Mesenteric fat pad (tissue), 1 donor: ENCODE results near the gene CD8A. TPM values are rescaled to one million over a fixed set of nuclear protein-coding genes. Genes with fewer than 3 reads are reported as not detected.
"Not testable (repeated sequence)": the region's sequence is repeated elsewhere in the genome, so short reads cannot be mapped to it uniquely, and the experiment has no call there.

ENCODE experiments used
- DNase-seq: peaks from one replicate; pipeline ENCODE4 v3.0.0-alpha.2; 2020; ENCODE audit warnings: low spot score
- long read RNA-seq: library from polyadenylated mRNA; unstranded; transcript quantifications from one replicate; pipeline ENCODE4 v2.0.0, GENCODE V29; 2020
- total RNA-seq: library from RNA; stranded (reverse); fragmentation: NEBNext Ultra II Directional; extraction: Animal tissue kit (Norgen Biotek cat#: 25700); gene quantifications from one replicate; pipeline ENCODE4 v1.2.1, GENCODE V29; 2021
- donor health status: DM: yes; HTN: yes; CAD: no.

Gene CD8A
- total RNA-seq, result 2.8 TPM
- long read RNA-seq, partial matches to known transcripts, result 1 of 4 reads
- long read RNA-seq, other reads (novel, unspliced or antisense), result 0 of 4 reads

GRCh38 chr2:86790676-86791572, at the start of gene CD8A:
TSS of gene CD8A (minus strand) at chr2:86790913. CDS start at chr2:86790825, 88 bp downstream.
- DNase-seq, result no peak

GRCh38 chr2:86839871-86840548, 49.3 kb upstream of the CD8A start:
- not testable (repeated sequence) for DNase-seq

DNA sequence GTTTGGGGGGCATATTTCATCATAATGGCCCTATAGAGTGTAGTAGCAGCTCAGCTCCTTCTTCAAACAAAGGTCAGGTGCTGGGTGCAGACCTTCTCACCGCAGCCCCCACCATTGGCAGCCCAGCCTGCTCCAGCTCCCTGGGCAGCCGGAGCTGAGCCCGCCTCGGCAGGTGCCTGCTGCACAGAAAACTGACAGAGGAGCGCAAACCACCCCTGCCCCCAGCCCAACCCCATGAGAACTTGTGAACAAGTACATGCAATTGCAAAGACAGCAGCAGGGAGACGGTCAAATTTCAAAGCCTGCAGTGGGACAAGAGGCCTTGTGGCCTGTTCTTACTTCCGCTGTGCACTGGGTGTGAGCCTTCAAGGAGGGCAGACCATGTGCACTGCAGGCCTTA, 48.7 kb upstream of the CD8A start:
- DNase-seq, result not testable (repeated sequence)

GRCh38 chr2:86837714-86838113, 47.0 kb upstream of the CD8A start:
- not testable (repeated sequence) for DNase-seq

DNA sequence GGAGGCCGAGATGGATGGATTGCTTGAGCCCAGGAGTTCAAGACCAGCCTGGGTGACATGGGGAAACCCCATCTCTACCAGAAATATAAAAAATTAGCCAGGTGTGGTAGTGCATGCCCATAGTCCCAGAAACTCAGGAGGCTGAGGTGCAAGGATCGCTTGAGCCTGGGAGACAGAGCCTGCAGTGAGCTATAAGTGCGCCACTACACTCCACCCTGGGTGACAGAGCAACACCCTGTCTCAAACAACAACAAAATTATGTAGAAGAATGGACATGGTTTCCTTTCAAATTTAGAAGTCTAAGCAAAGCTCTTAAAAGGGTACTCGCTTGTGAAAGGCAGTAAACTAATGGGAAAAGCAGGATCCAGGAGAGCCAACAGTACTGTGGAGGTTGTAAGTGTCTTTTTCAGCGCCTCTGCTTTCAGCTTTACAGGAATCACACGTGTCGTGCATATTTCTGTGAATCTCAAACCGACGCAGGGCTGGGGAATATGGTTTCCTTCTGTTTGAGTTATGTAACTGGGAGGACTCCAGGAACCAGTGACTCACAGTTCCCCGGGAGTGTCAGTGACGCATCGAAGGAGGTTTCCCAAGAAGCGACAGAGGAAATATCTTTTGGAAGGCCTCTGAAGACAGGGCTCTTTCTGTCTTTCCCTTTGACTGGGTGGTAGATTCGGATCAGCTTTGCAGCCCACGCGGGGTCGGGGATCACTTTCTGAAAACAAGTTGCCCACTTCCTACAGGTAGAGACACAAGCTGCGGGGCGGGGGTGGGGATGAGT, 46.4 kb upstream of the CD8A start:
- DNase-seq, result not testable (repeated sequence)

- DNase-seq, result not testable (repeated sequence)
Observed at GRCh38 chr2:86835548-86835889, 44.8 kb upstream of the CD8A start.

DNA sequence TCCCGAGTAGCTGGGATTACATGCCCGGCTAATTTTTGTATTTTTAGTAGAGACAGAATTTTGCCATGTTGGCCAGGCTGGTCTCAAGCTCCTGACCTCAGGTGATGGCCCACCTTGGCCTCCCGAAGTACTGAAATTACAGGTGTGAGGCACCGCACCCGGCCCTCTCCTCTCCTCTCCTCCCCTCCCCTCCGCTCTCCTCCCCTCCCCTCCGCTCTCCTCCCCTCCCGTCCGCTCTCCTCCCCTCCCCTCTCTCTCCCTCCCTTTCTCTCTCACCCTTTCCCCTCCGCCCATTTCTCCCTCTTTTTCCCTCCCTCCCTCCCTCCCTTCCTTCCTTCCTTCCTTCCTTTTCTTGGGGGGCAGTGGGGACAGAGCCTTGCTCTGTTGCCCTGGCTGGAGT, 42.6 kb upstream of the CD8A start:
- DNase-seq, result no peak

GRCh38 chr2:86832334-86833096, 41.8 kb upstream of the CD8A start:
- DNase-seq, result no peak

DNA sequence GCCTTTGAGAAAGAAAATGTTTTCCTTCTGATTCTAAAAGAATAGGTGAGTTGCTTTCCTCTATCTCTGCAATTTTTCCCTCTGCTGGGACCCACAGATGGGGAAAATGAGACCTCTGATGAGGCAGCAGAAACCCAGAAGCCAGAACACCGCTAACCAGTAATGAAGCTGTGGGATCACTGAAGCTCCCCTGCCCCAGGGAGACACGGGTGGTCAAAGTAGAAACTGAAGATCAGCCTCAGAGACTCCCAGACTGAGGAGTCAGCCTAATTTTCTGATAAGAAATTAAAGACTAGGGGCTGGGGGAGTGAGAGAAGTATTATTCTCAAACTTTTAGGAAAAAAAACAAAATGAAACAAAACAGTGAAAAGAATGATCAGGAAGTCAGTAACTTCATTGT, 40.8 kb upstream of the CD8A start:
- no peak for DNase-seq

GRCh38 chr2:86826951-86827350, 36.2 kb upstream of the CD8A start:
- DNase-seq, result no peak

DNA sequence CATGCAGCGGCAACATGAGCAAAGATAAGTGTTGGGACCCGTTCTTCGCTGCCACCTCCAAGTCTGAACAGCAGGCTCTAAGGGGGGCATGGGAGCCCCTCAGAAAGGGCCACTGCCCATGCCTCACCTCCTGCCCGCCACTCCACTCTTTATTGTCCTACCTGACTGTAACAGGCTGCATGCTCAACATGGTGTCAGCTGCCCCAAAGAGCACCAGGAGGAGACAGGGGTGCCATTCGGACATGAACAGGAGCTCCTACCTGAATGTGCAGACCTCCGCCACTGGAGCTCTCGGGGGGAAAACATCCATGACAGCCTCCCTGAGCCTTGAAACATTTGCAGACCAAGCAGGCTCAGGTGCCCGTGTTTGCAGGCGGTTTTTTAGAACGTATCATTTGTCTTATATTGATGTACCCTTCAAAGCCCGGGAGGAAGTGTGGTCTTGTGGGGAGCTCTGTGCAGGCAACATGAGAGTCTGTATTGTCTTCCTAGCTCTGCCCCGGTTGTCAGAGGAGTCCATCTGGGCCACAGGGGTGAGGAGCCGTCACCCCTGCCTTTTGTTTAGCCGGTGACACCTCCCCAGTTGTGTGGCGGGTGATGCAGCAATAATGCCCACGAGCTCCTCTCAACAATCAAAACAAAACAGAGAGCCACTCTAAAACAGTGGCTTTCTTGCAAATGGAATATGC, 35.1 kb upstream of the CD8A start:
- DNase-seq, result no peak

- DNase-seq, result no peak
Observed at GRCh38 chr2:86825036-86825692, 34.5 kb upstream of the CD8A start.

DNA sequence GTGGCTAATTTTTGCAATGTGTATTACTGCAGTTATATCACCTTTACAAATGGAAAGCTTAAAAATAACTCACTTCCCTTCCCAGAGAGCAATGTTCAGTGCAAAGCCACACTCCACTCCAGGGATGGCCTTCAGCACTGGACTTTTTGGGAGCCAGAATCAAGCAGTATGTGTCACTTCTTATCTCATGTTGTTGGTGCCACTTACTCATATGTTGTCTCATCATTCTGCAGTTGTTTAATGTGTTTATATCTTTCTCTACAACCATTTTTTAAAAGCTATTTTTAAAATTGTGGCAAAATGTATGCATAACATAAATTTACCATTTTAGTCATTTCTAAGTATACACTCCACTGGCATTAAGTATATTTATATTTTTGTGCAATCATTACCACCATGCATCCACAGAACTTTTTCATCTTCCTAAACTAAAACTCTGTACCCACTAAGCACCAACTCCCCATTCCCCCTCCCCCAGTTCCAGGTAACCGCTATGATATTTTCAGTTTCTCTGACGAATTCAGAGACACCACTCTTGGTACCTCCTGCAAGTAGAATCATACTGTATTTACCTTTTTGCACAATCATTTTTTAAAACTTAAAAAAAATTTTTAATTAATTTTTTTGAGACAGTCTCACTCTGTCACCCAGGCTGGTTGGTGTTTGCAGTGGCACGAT, 32.1 kb upstream of the CD8A start:
- DNase-seq, result no peak

DNA sequence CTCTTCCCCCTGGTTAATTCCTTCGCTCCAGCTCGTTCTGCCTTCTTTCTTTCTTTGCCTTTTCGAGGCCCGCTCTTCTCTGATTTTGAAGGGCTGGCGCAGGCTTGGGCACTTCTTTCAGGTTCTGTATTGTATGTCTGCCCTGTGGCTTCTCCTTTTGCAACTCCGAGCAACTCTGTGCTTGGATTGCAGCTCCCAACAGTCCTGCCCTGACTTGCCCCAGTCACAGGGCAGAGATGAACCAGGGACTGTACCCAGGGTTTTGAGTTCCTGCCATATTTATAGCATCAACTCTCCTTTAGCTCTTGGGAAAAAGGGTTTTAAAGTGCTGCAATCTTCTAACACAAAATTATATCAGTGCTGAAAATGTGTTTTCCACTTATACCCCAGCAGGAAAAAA, 31.1 kb upstream of the CD8A start:
- no peak for DNase-seq

DNA sequence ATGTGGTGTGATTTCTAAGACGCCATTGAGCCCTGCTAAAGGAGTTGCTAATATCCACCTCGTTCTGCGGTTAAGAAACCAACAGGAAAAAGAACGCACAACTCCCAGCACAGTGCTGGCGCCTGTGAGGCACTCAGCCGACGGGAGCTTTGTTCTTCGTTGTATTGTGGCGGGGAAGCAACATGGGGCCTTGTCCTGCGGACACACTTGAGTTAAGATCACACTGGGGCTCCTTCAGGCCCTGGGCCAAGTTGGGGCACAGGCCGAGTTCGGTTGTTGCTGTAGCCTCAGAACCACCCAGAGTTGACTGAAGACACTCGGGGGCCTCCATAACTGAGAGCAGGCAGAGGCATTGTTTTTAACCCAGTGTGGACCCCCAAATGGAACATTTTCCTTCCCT, 30.6 kb upstream of the CD8A start:
- no peak for DNase-seq

DNA sequence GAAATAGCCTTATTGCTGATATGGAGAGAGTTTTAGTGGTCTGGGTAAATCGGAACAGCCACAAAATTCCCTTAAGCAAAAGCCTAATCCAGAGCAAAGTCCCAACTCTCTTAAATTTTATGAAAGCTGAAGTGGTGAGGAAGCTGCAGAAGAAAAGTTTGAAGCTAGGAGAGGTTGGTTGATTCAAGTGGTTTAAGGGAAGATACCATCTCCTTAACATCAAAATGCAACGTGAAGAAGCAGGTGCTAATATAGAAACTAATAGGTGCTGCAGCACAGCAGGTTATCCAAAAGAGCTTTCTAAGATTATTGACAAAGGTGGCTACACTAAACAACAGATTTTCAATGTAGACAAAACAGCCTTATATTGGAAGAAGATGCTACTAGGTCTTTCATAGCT, 28.2 kb upstream of the CD8A start:
- no peak for DNase-seq

GRCh38 chr2:86818114-86818801, 27.5 kb upstream of the CD8A start:
- DNase-seq, result no peak

- no peak for DNase-seq
Observed at GRCh38 chr2:86815611-86816010, 24.9 kb upstream of the CD8A start.
